HG03025 (cell line): ENCODE results near the gene SLC6A16.

Source experiments
- ATAC-seq: cut with Tn5 transposase; IDR thresholded peaks from one replicate; pipeline ENCODE4 v1.9.1; 2021; ENCODE audit warnings: mild to moderate bottlenecking, moderate library complexity; ENCODE audit not compliant: unreplicated experiment, low FRiP score

Gene SLC6A16

GRCh38 chr19:49347191-49347590 is 22.2 kb upstream of the SLC6A16 start:
- ATAC-seq = no peak

- no peak for ATAC-seq
Measured at GRCh38 chr19:49344505-49345423, 19.8 kb upstream of the SLC6A16 start.

GRCh38 chr19:49343123-49343522 is 18.1 kb upstream of the SLC6A16 start:
- no peak for ATAC-seq

GRCh38 chr19:49342291-49342721 is 17.3 kb upstream of the SLC6A16 start:
- ATAC-seq = no peak

GRCh38 chr19:49340865-49341718 is 16.1 kb upstream of the SLC6A16 start:
- ATAC-seq = no peak

- ATAC-seq = peak; percentile 40
Measured at GRCh38 chr19:49340069-49340864, 15.3 kb upstream of the SLC6A16 start.

GRCh38 chr19:49339301-49340068 is 14.5 kb upstream of the SLC6A16 start:
- ATAC-seq = no peak

- ATAC-seq = no peak
Measured at GRCh38 chr19:49338691-49339300, 13.8 kb upstream of the SLC6A16 start.

GRCh38 chr19:49338023-49338677 is 13.2 kb upstream of the SLC6A16 start:
- ATAC-seq = no peak

- ATAC-seq = no peak
Measured at GRCh38 chr19:49337267-49338022, 12.5 kb upstream of the SLC6A16 start.

- no peak for ATAC-seq
Measured at GRCh38 chr19:49336482-49337266, 11.7 kb upstream of the SLC6A16 start.

GRCh38 chr19:49335784-49336481 is 10.9 kb upstream of the SLC6A16 start:
- no peak for ATAC-seq

GRCh38 chr19:49335071-49335783 is 10.2 kb upstream of the SLC6A16 start, which contains the start of gene CD37:
TSS of gene CD37 (plus strand) at chr19:49335406. CDS start at chr19:49335541, 135 bp downstream.
- ATAC-seq = no peak

- peak; percentile 37 for ATAC-seq
Measured at GRCh38 chr19:49333811-49334288, 8.9 kb upstream of the SLC6A16 start.

GRCh38 chr19:49333418-49333805 is 8.4 kb upstream of the SLC6A16 start:
- no peak for ATAC-seq
